ENCODE data around the gene CCDC85C.

The CCDC85C gene

GRCh38 chr14:99573000-99573330 is 31.0 kb downstream of the CCDC85C start:
- no peak for DNase-seq (ENCODE audit: low read depth in 2 of 2)

- no peak for DNase-seq (ENCODE audit: low read depth in 2 of 2)
These were observed 31.6 kb downstream of the CCDC85C start for GRCh38 chr14:99572173-99572999.

GRCh38 chr14:99571303-99571986 is 32.6 kb downstream of the CCDC85C start:
- DNase-seq (ENCODE audit: low read depth in 2 of 2) = no peak

GRCh38 chr14:99570544-99571302 is 33.3 kb downstream of the CCDC85C start:
- DNase-seq (ENCODE audit: low read depth in 2 of 2) = no peak

- no peak for DNase-seq (ENCODE audit: low read depth in 2 of 2)
These were observed 34.1 kb downstream of the CCDC85C start for GRCh38 chr14:99569725-99570543.

GRCh38 chr14:99568567-99569560 is 35.1 kb downstream of the CCDC85C start:
- no peak for DNase-seq (ENCODE audit: low read depth in 2 of 2)

GRCh38 chr14:99566390-99567354 is 37.3 kb downstream of the CCDC85C start:
- DNase-seq (ENCODE audit: low read depth in 2 of 2) = no peak

- no peak for DNase-seq (ENCODE audit: low read depth in 2 of 2)
These were observed 38.0 kb downstream of the CCDC85C start for GRCh38 chr14:99566009-99566389.

GRCh38 chr14:99565383-99565782 is 38.6 kb downstream of the CCDC85C start:
- no peak for DNase-seq (ENCODE audit: low read depth in 2 of 2)

GRCh38 chr14:99564926-99565259 is 39.1 kb downstream of the CCDC85C start:
- DNase-seq (ENCODE audit: low read depth in 2 of 2) = no peak

- DNase-seq (ENCODE audit: low read depth in 2 of 2) = no peak
These were observed 39.6 kb downstream of the CCDC85C start for GRCh38 chr14:99564256-99564925.

GRCh38 chr14:99563749-99564129 is 40.3 kb downstream of the CCDC85C start:
- DNase-seq (ENCODE audit: low read depth in 2 of 2) = no peak

GRCh38 chr14:99562856-99563748 is 40.9 kb downstream of the CCDC85C start:
- DNase-seq (ENCODE audit: low read depth in 2 of 2) = no peak

- DNase-seq (ENCODE audit: low read depth in 2 of 2) = no peak
These were observed 42.1 kb downstream of the CCDC85C start for GRCh38 chr14:99561864-99562263.

GRCh38 chr14:99560922-99561683 is 42.9 kb downstream of the CCDC85C start:
- DNase-seq (ENCODE audit: low read depth in 2 of 2) = no peak

GRCh38 chr14:99560403-99560802 is 43.6 kb downstream of the CCDC85C start:
- DNase-seq (ENCODE audit: low read depth in 2 of 2) = no peak
